Esophagus muscularis mucosa (tissue), 4 donors: ENCODE measurements around the gene KRTAP29-1.

Experiments
- CTCF ChIP-seq, 3 experiments: fragments of 200-600 bp in 2 of 3; fragments of 450-650 bp in 1 of 3; sonication (generic) in 2 of 3; IDR thresholded peaks; one replicate each; pipeline ENCODE4 v1.5.1; 2017 to 2019; ENCODE audit warnings: antibody characterized with exemption in 3 of 3, mild to moderate bottlenecking in 2 of 3, moderate library complexity in 1 of 3
- EP300 ChIP-seq: sonication (generic); formaldehyde crosslinking; IDR thresholded peaks from one replicate; pipeline ENCODE4 v1.6.1; 2017; ENCODE audit warnings: antibody characterized with exemption
- POLR2A ChIP-seq: fragments of 450-650 bp; IDR thresholded peaks from one replicate; pipeline ENCODE4 v1.6.1; 2017; ENCODE audit warnings: antibody characterized with exemption, moderate library complexity, mild to moderate bottlenecking, low read depth
- POLR2AphosphoS5 ChIP-seq, 2 donors: sonication (generic); formaldehyde crosslinking; IDR thresholded peaks; one replicate each; pipeline ENCODE4 v1.6.1; 2017; ENCODE audit warnings: antibody characterized with exemption in 2 of 2

GRCh38 chr17:41278176-41278955 is 24.3 kb downstream of the KRTAP29-1 start:
- TF ChIP-seq POLR2A (no peak), CTCF (IDR thresholded peaks at IDR 0.05) (no peak), POLR2AphosphoS5 (IDR thresholded peaks at IDR 0.05) (no peak), EP300 (no peak)
